K562 (cell line): ENCODE data around the gene ZSWIM6. TPM values are rescaled to one million over a fixed set of nuclear protein-coding genes. Genes with fewer than 3 reads are reported as not detected.

Experiments used
- ATAC-seq: fragments of 200-7000 bp; cut with Tn5 transposase; 3 replicates; pipeline ENCODE4 v1.9.1; 2020; ENCODE audit warnings: moderate library complexity
- BruUV-seq: library from RNA; stranded (reverse); fragments of 400-500 nt; replicated peaks from 2 replicates; lab custom pipeline; 2021; lab: Mats Ljungman, UMichigan
- CTCF ChIA-PET: fragments of 300-600 bp; formaldehyde crosslinking; extraction: SDS; loops from one replicate; lab custom pipeline; 2021; ENCODE audit warnings: low intra/inter-chr PET ratio; lab: Yijun Ruan, JAX
- POLR2A ChIA-PET: fragments of 300-600, 350-650 bp; sonication (Branson Sonifier 250); formaldehyde crosslinking; extraction: SDS; loops from one replicate; lab custom pipeline; 2021; ENCODE audit warnings: antibody characterized with exemption, inconsistent platforms; lab: Yijun Ruan, JAX
- DNase-seq, 4 experiments: peaks; one replicate each; pipeline versions ENCODE4 v3.0.0 to v3.0.0-alpha.2; 2011 to 2018; ENCODE audit warnings: low spot score in 3 of 4, mixed read lengths in 3 of 4; ENCODE audit errors: extremely low read depth in 1 of 4
- FAIRE-seq: peaks from 2 replicates; lab custom pipeline; 2011; peaks lifted over from hg19 to GRCh38; lab: Jason Lieb, UNC
- H2AFZ ChIP-seq: 2 replicates; pipeline ENCODE4 v1.6.0; 2011; ENCODE audit warnings: low read depth, low read length, control low read depth, inconsistent platforms
- H3K27ac ChIP-seq: fragments of 200-600 bp; 3 replicates; pipeline ENCODE4 v1.8.0; 2011; ENCODE audit warnings: low read depth, mild to moderate bottlenecking, control low read depth, inconsistent platforms, low read length, moderate library complexity, mixed read lengths; ENCODE audit errors: extremely low read depth
- H3K27me3 ChIP-seq, 2 experiments: fragments of 300-600 bp in 1 of 2; 2 replicates in 1 of 2; 3 replicates in 1 of 2; pipeline versions ENCODE4 v1.6.0 to v1.8.0; 2011; ENCODE audit warnings: inconsistent platforms in 2 of 2, low read length in 2 of 2, mild to moderate bottlenecking in 1 of 2, mixed read lengths in 1 of 2, moderate library complexity in 1 of 2; ENCODE audit not compliant: control insufficient read depth in 2 of 2, insufficient read depth in 2 of 2
- H3K36me3 ChIP-seq: fragments of 300-600 bp; 3 replicates; pipeline ENCODE4 v1.8.0; 2011; ENCODE audit warnings: mild to moderate bottlenecking, low read length, inconsistent platforms; ENCODE audit not compliant: control insufficient read depth, insufficient read depth
- H3K4me1 ChIP-seq, 2 experiments: fragments of 200-600 bp in 1 of 2; replicated peaks in 1 of 2; 2 replicates in 1 of 2; 3 replicates in 1 of 2; pipeline versions ENCODE4 v1.5.1 to v1.8.0; 2011; ENCODE audit warnings: inconsistent platforms in 2 of 2, low read length in 2 of 2, mild to moderate bottlenecking in 1 of 2, mixed read lengths in 1 of 2, moderate library complexity in 1 of 2; ENCODE audit not compliant: control insufficient read depth in 2 of 2, insufficient read depth in 2 of 2
- H3K4me2 ChIP-seq: 2 replicates; pipeline ENCODE4 v1.6.1; 2011; ENCODE audit warnings: low read length, control low read depth, inconsistent platforms, mixed read lengths; ENCODE audit not compliant: insufficient read depth
- H3K4me3 ChIP-seq: fragments of 200-600 bp; sonication (generic), shearing (Covaris generic); 2 replicates; pipeline ENCODE4 v1.5.1; 2016; ENCODE audit warnings: control low read depth, inconsistent platforms
- H3K79me2 ChIP-seq: fragments of 200-600 bp; 3 replicates; pipeline ENCODE4 v1.8.0; 2011; ENCODE audit warnings: low read length, inconsistent platforms; ENCODE audit not compliant: control insufficient read depth, insufficient read depth
- H3K9ac ChIP-seq, 2 experiments: 2 replicates each; pipeline versions ENCODE4 v1.6.0 to v1.6.1; 2011; ENCODE audit warnings: low read depth in 2 of 2, low read length in 2 of 2, control low read depth in 1 of 2, inconsistent platforms in 1 of 2, mild to moderate bottlenecking in 1 of 2, mixed read lengths in 1 of 2; ENCODE audit not compliant: insufficient read depth in 1 of 2
- H3K9me1 ChIP-seq: one replicate; pipeline ENCODE4 v1.6.0; 2011; ENCODE audit warnings: inconsistent platforms, mild to moderate bottlenecking, low read length, moderate library complexity; ENCODE audit not compliant: control insufficient read depth, insufficient read depth
- H3K9me3 ChIP-seq: replicated peaks from 2 replicates; pipeline ENCODE4 v1.5.1; 2011; ENCODE audit warnings: low read depth, low read length, inconsistent platforms; ENCODE audit not compliant: control insufficient read depth, insufficient read depth
- H4K20me1 ChIP-seq: replicated peaks from 2 replicates; pipeline ENCODE4 v1.6.1; 2011; ENCODE audit warnings: low read length, inconsistent platforms, mixed read lengths; ENCODE audit not compliant: control insufficient read depth, insufficient read depth
- CCAR2 ChIP-seq: fragments of 200-400 bp; formaldehyde crosslinking; IDR thresholded peaks from 2 replicates; pipeline ENCODE4 v1.6.1; 2017; ENCODE audit warnings: mild to moderate bottlenecking, low read depth, low read length
- DNMT1 ChIP-seq: fragments of 450-650 bp; IDR thresholded peaks from 2 replicates; pipeline ENCODE4 v1.6.1; 2016; ENCODE audit warnings: antibody characterized with exemption, mild to moderate bottlenecking
- GTF3C2 ChIP-seq: IDR thresholded peaks from 3 replicates; pipeline ENCODE4 v1.6.1; 2011; ENCODE audit warnings: borderline replicate concordance, mild to moderate bottlenecking, moderate library complexity; ENCODE audit not compliant: insufficient read length; ENCODE audit errors: extremely low read depth
- TEAD4 ChIP-seq, 2 experiments: sonication (generic) in 1 of 2; formaldehyde crosslinking in 1 of 2; IDR thresholded peaks; 2 replicates each; pipeline versions ENCODE4 v1.6.1 to v1.8.0; 2012 to 2022; ENCODE audit warnings: borderline replicate concordance in 1 of 2, inconsistent platforms in 1 of 2, low read length in 1 of 2, mild to moderate bottlenecking in 1 of 2, missing genetic modification reagents in 1 of 2
- YY1 ChIP-seq, 3 experiments: IDR thresholded peaks; 2 replicates each; pipeline ENCODE4 v1.6.1; 2011; ENCODE audit warnings: low read length in 2 of 3, mild to moderate bottlenecking in 2 of 3, moderate library complexity in 2 of 3, borderline replicate concordance in 1 of 3, control low read depth in 1 of 3, low read depth in 1 of 3; ENCODE audit not compliant: insufficient read depth in 3 of 3, insufficient replicate concordance in 2 of 3, control insufficient read depth in 1 of 3, insufficient read length in 1 of 3; ENCODE audit errors: extremely low read depth in 1 of 3
- WGBS: fragments of 100-300 bp; shearing (Covaris generic); methylation state at CpG from one replicate; pipeline ENCODE4 v1.1.6; 2016; ENCODE audit warnings: low coverage, mixed read lengths; ENCODE audit not compliant: insufficient coverage; ENCODE audit errors: missing lambda C conversion rate; 5-methylcytosine and 5-hydroxymethylcytosine counted together
- in situ Hi-C: fragments of 300-500 bp; cut with MboI; formaldehyde crosslinking; loops from 4 replicates; pipeline ENCODE4 v1.15.0; 2018; ENCODE audit warnings: inconsistent platforms, mixed read lengths
- intact Hi-C: fragments of 100-400 bp; cut with micrococcal nuclease; formaldehyde crosslinking; loops from 2 replicates; pipeline ENCODE4 v1.14.2; 2022
- polyA plus RNA-seq, 8 experiments: library from polyadenylated mRNA; depleted of rRNA in 4 of 8; stranded (reverse) in 5 of 8; unstranded in 3 of 8; fragments of >200 nt; fragmentation: Nextera tagmentation in 2 of 8; fragmentation: Illumina TruSeq in 1 of 8; extraction: Ambion mirVana in 2 of 8; extraction: Trizol in 1 of 8; gene quantifications; 2 replicates each; pipeline versions ENCODE4 v1.2.1 to v1.2.3, GENCODE V29; 2011 to 2014; ENCODE audit warnings: inconsistent platforms in 1 of 8, missing spikeins in 1 of 8
- total RNA-seq, 7 experiments: library from RNA; depleted of rRNA in 6 of 7; stranded (reverse); fragments of >200 nt in 6 of 7; fragmentation: Illumina TruSeq in 2 of 7; extraction: Trizol in 2 of 7; gene quantifications; 2 replicates each; pipeline versions ENCODE4 v1.2.1 to v1.2.3, GENCODE V29; 2011 to 2021; ENCODE audit warnings: low replicate concordance in 1 of 7

The ZSWIM6 gene
- total and polyA plus RNA-seq, 9 of the 15 experiments (the other 6 are each of a cell fraction or from before 2014, with no cell fraction given), result 0.81 to 3.2 (median 2.0) TPM

GRCh38 chr5:61346511-61346910 is 14.5 kb downstream of the ZSWIM6 start (continued):
- TF ChIP-seq YY1 (IDR thresholded peaks at IDR 0.05; ENCODE audit: borderline replicate concordance in 1 of 3, control insufficient read depth in 1 of 3, extremely low read depth in 1 of 3, insufficient read depth in 3 of 3, insufficient read length in 1 of 3, insufficient replicate concordance in 2 of 3, low read depth in 1 of 3, low read length in 2 of 3), result no peak
- TF ChIP-seq, all 486 proteins: peak for 0

- Histone ChIP-seq H3K79me2 (no peaks in the 10 kb centered on the region), H3K36me3 (no peaks in the 10 kb centered on the region), H3K9ac (no peak overlapping the region), H3K9me1 (no peaks in the 10 kb centered on the region), H3K4me1 (no peaks in the 10 kb centered on the region), H4K20me1 (no peaks in the 10 kb centered on the region; the same call in 1 of the 2 replicates), H3K4me3 (no peak overlapping the region), H3K4me2 (no peak overlapping the region), H2AFZ (no peak overlapping the region), H3K9me3 (no peaks in the 10 kb centered on the region), H3K27me3 (peaks cover 0 to 6% of the 10 kb centered on the region in 2 experiments; a peak in 1 of 5 replicates), H3K27ac (no peak overlapping the region)
- intact Hi-C loops, result no loop called here
- TF ChIP-seq DNMT1, result no peak
- TF ChIP-seq TEAD4 (IDR thresholded peaks at IDR 0.05; ENCODE audit: low read length), result no peak
- no peak for TF ChIP-seq TEAD4 (CRISPR knock-in tag; IDR thresholded peaks at IDR 0.05; ENCODE audit: borderline replicate concordance)
- no peak for TF ChIP-seq GTF3C2
- no peak for TF ChIP-seq CCAR2
- 21% methylated on average over 3 of the region's 3 CpGs for WGBS
- ChIA-PET CTCF (no interaction called here), POLR2A (interaction anchor here (0.5 kb wide), 1 partner anchor 704 kb away, joined by 3 read pairs; no protein-coding TSS in a partner anchor)
- DNase-seq (no peak), FAIRE-seq (no peak), ATAC-seq (no peak)
- in situ Hi-C loops, result no loop called here
- BruUV-seq, result no TSS peak
Observed at GRCh38 chr5:61347080-61347479, 15.0 kb downstream of the ZSWIM6 start.
